ENCODE data around the gene ECT2.

The ECT2 gene

DNA sequence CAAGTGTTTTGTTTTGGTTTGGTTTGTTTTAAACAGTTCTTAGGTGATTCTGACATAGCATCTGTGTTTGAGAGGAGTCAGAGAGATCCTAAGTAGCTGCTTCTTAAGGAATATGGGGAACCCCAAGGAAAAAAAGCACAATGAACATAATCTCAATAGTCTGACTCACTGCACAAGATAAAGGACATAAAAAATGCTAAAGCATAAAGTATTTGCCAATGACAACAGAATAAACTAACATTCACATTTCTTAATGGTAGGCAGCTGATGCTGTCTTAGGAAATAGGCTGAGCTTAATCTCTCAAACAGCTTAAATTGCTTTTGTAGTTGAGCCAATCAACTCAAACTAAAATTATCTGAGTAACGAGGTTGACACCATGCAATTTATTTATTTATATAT is 42.6 kb upstream of the ECT2 start:
- H2BK5ac ChIP-seq (ENCODE audit: low read depth, low read length, poor library complexity) = no peak overlapping the region
- H3K4ac ChIP-seq (ENCODE audit: low read depth, low read length) = no peak overlapping the region
- H3K79me2 ChIP-seq (ENCODE audit: control insufficient read depth, insufficient read depth, low read length, poor library complexity) = no peaks in the 10 kb centered on the region
- no peak overlapping the region for H4K8ac ChIP-seq (ENCODE audit: low read depth, low read length)
- no peak overlapping the region for H2BK12ac ChIP-seq (ENCODE audit: low read length)
- no peak overlapping the region for H4K91ac ChIP-seq (ENCODE audit: low read depth, low read length)
- no peak overlapping the region for H3K18ac ChIP-seq (ENCODE audit: low read length)
- no peak overlapping the region for H4K12ac ChIP-seq (ENCODE audit: low read depth, low read length)
- H3K36me3 ChIP-seq (ENCODE audit: control insufficient read depth in 1 of 2, insufficient read depth in 2 of 2, low read length in 2 of 2) = no peaks in the 10 kb centered on the region
- H2BK120ac ChIP-seq (ENCODE audit: insufficient read depth, low read length, poor library complexity) = no peak overlapping the region
- H2AFZ ChIP-seq (ENCODE audit: insufficient read depth, low read length, poor library complexity) = no peak overlapping the region
- H3K4me1 ChIP-seq (ENCODE audit: control insufficient read depth in 1 of 2, insufficient read depth in 2 of 2, low read length in 2 of 2) = peaks cover 2 to 4% of the 10 kb centered on the region in 2 experiments
- no peak overlapping the region for H3K23ac ChIP-seq (ENCODE audit: low read length)
- H3K9me3 ChIP-seq (ENCODE audit: insufficient read depth, low read depth, low read length) = no peaks in the 10 kb centered on the region
- WGBS (ENCODE audit: extremely low coverage, insufficient coverage, insufficient read length) = no CpG with 5 or more reads among the region's 1 CpG
- no peak overlapping the region for H3K27ac ChIP-seq (ENCODE audit: low read depth, low read length)
- no peak overlapping the region for H3K4me3 ChIP-seq (ENCODE audit: low read depth, low read length)
- no peak overlapping the region for H2AK5ac ChIP-seq (ENCODE audit: low read length)
- no peak overlapping the region for H3K14ac ChIP-seq (ENCODE audit: low read length)
- H3K4me2 ChIP-seq (ENCODE audit: low read length) = no peak overlapping the region
- no peaks in the 10 kb centered on the region for H3K27me3 ChIP-seq (ENCODE audit: insufficient read depth, low read length)
- peak in 1 of 2 donors; percentile 74 for DNase-seq
- H3K79me1 ChIP-seq (ENCODE audit: low read length) = peaks cover 2% of the 10 kb centered on the region
- no peak overlapping the region for H3K9ac ChIP-seq (ENCODE audit: low read length)

DNA sequence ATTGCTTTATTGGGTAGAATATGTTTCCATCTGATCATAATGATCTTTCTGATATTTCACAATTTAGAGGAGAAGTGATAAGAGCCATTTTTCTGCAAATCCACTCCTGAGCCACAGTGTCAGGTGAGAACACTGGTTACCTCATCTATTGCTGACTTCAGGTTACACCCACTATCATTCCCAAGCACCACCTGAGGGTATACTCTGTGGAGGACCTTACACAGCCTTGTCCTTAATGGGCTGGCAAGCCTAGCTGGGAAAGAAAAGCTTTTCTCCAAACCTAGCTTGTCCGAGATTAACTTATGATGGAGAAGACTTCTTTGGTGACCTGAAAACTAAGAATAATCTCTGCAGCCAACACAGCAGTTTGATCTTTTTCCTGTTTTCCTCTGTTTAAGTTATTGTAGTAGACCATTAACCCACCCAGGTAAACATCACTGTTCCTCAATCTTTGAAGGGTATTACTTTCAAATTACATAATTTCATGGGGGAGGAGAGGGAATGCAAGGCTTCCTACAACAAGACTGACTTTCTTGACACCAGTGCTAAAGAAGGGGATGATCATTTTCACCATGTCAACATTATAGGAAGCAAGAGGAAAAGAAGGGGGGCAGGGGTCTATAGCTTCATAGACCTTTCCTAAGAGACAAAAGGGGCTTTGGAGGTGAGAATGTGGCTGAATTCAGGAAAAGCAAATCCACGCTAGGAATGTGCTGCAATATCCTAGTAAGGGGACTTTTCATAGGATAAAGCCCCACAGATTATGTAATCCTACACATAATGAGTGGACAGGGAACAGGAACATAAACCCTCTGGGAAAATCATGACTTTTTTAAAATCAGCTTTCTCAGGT is 41.4 kb upstream of the ECT2 start:
- Histone ChIP-seq H3K4me1 (ENCODE audit: control insufficient read depth in 1 of 2, insufficient read depth in 2 of 2, low read length in 2 of 2) (peaks cover 2 to 4% of the 10 kb centered on the region in 2 experiments), H4K12ac (ENCODE audit: low read depth, low read length) (no peak overlapping the region), H3K23ac (ENCODE audit: low read length) (no peak overlapping the region), H3K27ac (ENCODE audit: low read depth, low read length) (no peak overlapping the region), H3K27me3 (ENCODE audit: insufficient read depth, low read length) (no peaks in the 10 kb centered on the region), H3K36me3 (ENCODE audit: control insufficient read depth in 1 of 2, insufficient read depth in 2 of 2, low read length in 2 of 2) (no peaks in the 10 kb centered on the region), H2BK120ac (ENCODE audit: insufficient read depth, low read length, poor library complexity) (no peak overlapping the region), H4K91ac (ENCODE audit: low read depth, low read length) (no peak overlapping the region), H3K4me2 (ENCODE audit: low read length) (no peak overlapping the region), H3K4ac (ENCODE audit: low read depth, low read length) (no peak overlapping the region), H3K4me3 (ENCODE audit: low read depth, low read length) (no peak overlapping the region), H3K9ac (ENCODE audit: low read length) (no peak overlapping the region), H2AK5ac (ENCODE audit: low read length) (no peak overlapping the region), H3K79me2 (ENCODE audit: control insufficient read depth, insufficient read depth, low read length, poor library complexity) (no peaks in the 10 kb centered on the region), H3K18ac (ENCODE audit: low read length) (no peak overlapping the region), H3K9me3 (ENCODE audit: insufficient read depth, low read depth, low read length) (no peaks in the 10 kb centered on the region), H4K8ac (ENCODE audit: low read depth, low read length) (no peak overlapping the region), H2BK12ac (ENCODE audit: low read length) (no peak overlapping the region), H3K14ac (ENCODE audit: low read length) (no peak overlapping the region), H2AFZ (ENCODE audit: insufficient read depth, low read length, poor library complexity) (no peak overlapping the region), H3K79me1 (ENCODE audit: low read length) (peaks cover 2% of the 10 kb centered on the region), H2BK5ac (ENCODE audit: low read depth, low read length, poor library complexity) (no peak overlapping the region)
- peak in 1 of 2 donors; percentile 54 for DNase-seq
- no CpG with 5 or more reads among the region's 2 CpGs for WGBS (ENCODE audit: extremely low coverage, insufficient coverage, insufficient read length)

DNA sequence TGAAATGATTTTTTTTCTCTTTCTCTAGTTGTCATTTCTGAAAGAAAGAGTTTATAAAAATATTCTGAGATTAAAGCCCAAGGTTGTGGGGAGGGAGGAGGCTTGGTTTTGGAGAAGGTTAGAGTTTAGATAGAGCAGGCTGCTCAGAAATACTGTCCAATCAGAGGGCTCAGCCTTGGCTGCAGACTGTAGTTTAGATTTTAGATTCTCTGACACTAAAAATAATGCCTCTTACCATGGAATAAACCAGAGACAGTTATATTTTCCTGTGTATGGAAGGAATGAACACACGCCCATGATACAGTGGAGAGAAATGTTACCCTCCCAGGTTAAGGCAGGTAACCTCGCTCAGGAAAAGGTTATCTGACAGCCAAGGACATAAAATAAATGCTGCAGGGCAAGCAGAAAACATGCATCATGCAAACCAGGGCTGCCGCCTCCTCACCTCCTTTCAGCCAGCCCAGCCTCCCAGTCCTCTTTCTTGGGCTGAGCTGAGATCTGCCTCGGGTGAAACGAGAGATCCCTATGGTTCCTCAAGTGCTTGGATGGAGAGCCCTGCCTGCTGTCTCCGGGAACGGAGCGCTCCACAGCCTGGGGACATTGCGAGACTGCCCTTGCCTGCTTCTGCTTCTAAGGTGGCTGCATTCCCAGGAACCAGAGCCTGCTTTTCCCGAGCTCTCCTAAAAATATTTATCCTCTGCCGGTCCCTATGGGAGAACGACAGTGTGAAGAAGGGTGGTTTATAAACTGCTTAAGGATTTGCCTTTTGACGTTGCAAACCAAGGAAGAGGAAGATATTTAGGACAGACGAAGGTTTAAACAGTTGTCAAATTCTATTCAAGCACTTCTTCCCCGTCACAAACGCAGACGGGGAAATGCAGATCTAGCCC is 40.5 kb upstream of the ECT2 start:
- Histone ChIP-seq H2BK5ac (ENCODE audit: low read depth, low read length, poor library complexity) (no peak overlapping the region), H4K8ac (ENCODE audit: low read depth, low read length) (peak overlapping the region; percentile 71)
- no CpG with 5 or more reads among the region's 17 CpGs for WGBS (ENCODE audit: extremely low coverage, insufficient coverage, insufficient read length)

GRCh38 chr3:172710664-172711453 is 39.7 kb upstream of the ECT2 start, which contains the start of gene NCEH1:
Gene NCEH1 (minus strand): TSS chr3:172711067. CDS start chr3:172710984, 83 bp downstream.
- Histone ChIP-seq H3K27me3 (ENCODE audit: insufficient read depth, low read length) (no peaks in the 10 kb centered on the region), H4K8ac (ENCODE audit: low read depth, low read length) (peak within 1 kb of the TSS; percentile 71), H3K4me2 (ENCODE audit: low read length) (peak within 1 kb of the TSS; percentile 89), H3K36me3 (ENCODE audit: control insufficient read depth in 1 of 2, insufficient read depth in 2 of 2, low read length in 2 of 2) (no peaks in the 10 kb centered on the region), H3K18ac (ENCODE audit: low read length) (peak within 1 kb of the TSS; percentile 18), H4K12ac (ENCODE audit: low read depth, low read length) (no peak within 1 kb of the TSS), H2BK5ac (ENCODE audit: low read depth, low read length, poor library complexity) (no peak within 1 kb of the TSS), H3K4ac (ENCODE audit: low read depth, low read length) (no peak within 1 kb of the TSS), H2BK12ac (ENCODE audit: low read length) (peak within 1 kb of the TSS; percentile 59), H3K14ac (ENCODE audit: low read length) (peak within 1 kb of the TSS; percentile 43), H4K91ac (ENCODE audit: low read depth, low read length) (no peak within 1 kb of the TSS), H3K27ac (ENCODE audit: low read depth, low read length) (no peak within 1 kb of the TSS), H3K4me1 (ENCODE audit: control insufficient read depth in 1 of 2, insufficient read depth in 2 of 2, low read length in 2 of 2) (peaks cover 2 to 4% of the 10 kb centered on the region in 2 experiments), H3K4me3 (ENCODE audit: low read depth, low read length) (peak within 1 kb of the TSS; percentile 83), H3K9me3 (ENCODE audit: insufficient read depth, low read depth, low read length) (no peaks in the 10 kb centered on the region), H2BK120ac (ENCODE audit: insufficient read depth, low read length, poor library complexity) (no peak within 1 kb of the TSS), H3K23ac (ENCODE audit: low read length) (no peak within 1 kb of the TSS), H3K79me2 (ENCODE audit: control insufficient read depth, insufficient read depth, low read length, poor library complexity) (no peaks in the 10 kb centered on the region), H3K79me1 (ENCODE audit: low read length) (peaks cover 2% of the 10 kb centered on the region), H2AFZ (ENCODE audit: insufficient read depth, low read length, poor library complexity) (peak within 1 kb of the TSS; percentile 70), H2AK5ac (ENCODE audit: low read length) (no peak within 1 kb of the TSS), H3K9ac (ENCODE audit: low read length) (peak within 1 kb of the TSS; percentile 38)
- no CpG with 5 or more reads among the region's 41 CpGs for whole genome bisulfite sequencing (ENCODE audit: extremely low coverage, insufficient coverage, insufficient read length)
- DNase-seq = peak; percentile 99

More for the DNA sequence above, 40.5 kb upstream of the ECT2 start:
- Histone ChIP-seq H4K12ac (ENCODE audit: low read depth, low read length) (no peak overlapping the region), H3K27ac (ENCODE audit: low read depth, low read length) (no peak overlapping the region), H2BK120ac (ENCODE audit: insufficient read depth, low read length, poor library complexity) (no peak overlapping the region), H3K18ac (ENCODE audit: low read length) (no peak overlapping the region), H3K4me3 (ENCODE audit: low read depth, low read length) (peak overlapping the region; percentile 83), H3K36me3 (ENCODE audit: control insufficient read depth in 1 of 2, insufficient read depth in 2 of 2, low read length in 2 of 2) (no peaks in the 10 kb centered on the region), H3K79me2 (ENCODE audit: control insufficient read depth, insufficient read depth, low read length, poor library complexity) (no peaks in the 10 kb centered on the region), H3K4ac (ENCODE audit: low read depth, low read length) (no peak overlapping the region), H3K4me1 (ENCODE audit: control insufficient read depth in 1 of 2, insufficient read depth in 2 of 2, low read length in 2 of 2) (peaks cover 2 to 4% of the 10 kb centered on the region in 2 experiments), H3K9me3 (ENCODE audit: insufficient read depth, low read depth, low read length) (no peaks in the 10 kb centered on the region), H3K9ac (ENCODE audit: low read length) (no peak overlapping the region), H3K23ac (ENCODE audit: low read length) (no peak overlapping the region), H2BK12ac (ENCODE audit: low read length) (no peak overlapping the region), H2AFZ (ENCODE audit: insufficient read depth, low read length, poor library complexity) (peak overlapping the region; percentile 51), H3K79me1 (ENCODE audit: low read length) (peaks cover 2% of the 10 kb centered on the region), H3K4me2 (ENCODE audit: low read length) (peak overlapping the region; percentile 89), H4K91ac (ENCODE audit: low read depth, low read length) (no peak overlapping the region), H3K27me3 (ENCODE audit: insufficient read depth, low read length) (no peaks in the 10 kb centered on the region), H2AK5ac (ENCODE audit: low read length) (no peak overlapping the region), H3K14ac (ENCODE audit: low read length) (no peak overlapping the region)
- peak; percentile 80 to 87 for DNase-seq

Data from trophoblast cell (in vitro differentiated cells and primary cell).